ENCODE data around the gene ZNF248. TPM values are rescaled to one million over a fixed set of nuclear protein-coding genes. Genes with fewer than 3 reads are reported as not detected.

ZNF248 gene
- total and polyA plus RNA-seq, 9 of the 15 experiments (the other 6 are each of a cell fraction or from before 2014, with no cell fraction given) = 4.5 to 16.5 (median 10.2) TPM

GRCh38 chr10:37856881-37857286 is 526 bp downstream of the ZNF248 start (continued):
- TF ChIP-seq UBTF (IDR thresholded peaks at IDR 0.05; ENCODE audit: borderline replicate concordance in 1 of 2, low read depth in 2 of 2, low read length in 2 of 2) (no peak), NR2C1 (IDR thresholded peaks at IDR 0.05) (no peak), NR2C1 (tag; IDR thresholded peaks at IDR 0.05) (peak; percentile 66), HCFC1 (IDR thresholded peaks at IDR 0.05; ENCODE audit: low read depth, low read length) (no peak), ZNF239 (CRISPR knock-in tag; IDR thresholded peaks at IDR 0.05) (no peak), CREM (IDR thresholded peaks at IDR 0.05; ENCODE audit: low read depth) (no peak), ZNF668 (CRISPR knock-in tag; IDR thresholded peaks at IDR 0.05) (no peak), ETV1 (tag; conservative IDR thresholded peaks at IDR 0.05; ENCODE audit: low read depth) (0 out of 2 replicates have a peak, but pooled peaks have one; percentile 27), ZBTB12 (CRISPR knock-in tag; IDR thresholded peaks at IDR 0.05) (no peak), NCOA2 (IDR thresholded peaks at IDR 0.05; ENCODE audit: partially characterized antibody in 2 of 2) (no peak), E2F6 (IDR thresholded peaks at IDR 0.05; ENCODE audit: borderline replicate concordance in 1 of 2, extremely low read depth in 1 of 2, insufficient read depth in 1 of 2, insufficient read length in 1 of 2, low read depth in 1 of 2, low read length in 1 of 2, poor library complexity in 1 of 2, severe bottlenecking in 1 of 2) (no peak), ZBED1 (IDR thresholded peaks at IDR 0.05) (no peak), BRF2 (IDR thresholded peaks at IDR 0.05; ENCODE audit: borderline replicate concordance, insufficient read depth, insufficient read length) (no peak), ZNF143 (CRISPR knock-in tag; IDR thresholded peaks at IDR 0.05) (no peak), ZNF57 (CRISPR knock-in tag; IDR thresholded peaks at IDR 0.05) (no peak), HDAC1 (IDR thresholded peaks at IDR 0.05) (0 out of 4 replicates have a peak, but pooled peaks of 1 of the 2 experiments have one; percentile 28), RAD21 (CRISPR knock-in tag; conservative IDR thresholded peaks at IDR 0.05 in 1 of 2, IDR thresholded peaks at IDR 0.05 in 1 of 2) (no peak), DLX4 (CRISPR knock-in tag; IDR thresholded peaks at IDR 0.05) (no peak), ZBTB49 (CRISPR knock-in tag; IDR thresholded peaks at IDR 0.05; ENCODE audit: borderline replicate concordance) (no peak), KLF6 (CRISPR knock-in tag; IDR thresholded peaks at IDR 0.05; ENCODE audit: borderline replicate concordance) (no peak)
